Measurements from ENCODE around the gene WASF3. TPM values are rescaled to one million over a fixed set of nuclear protein-coding genes. Genes with fewer than 3 reads are reported as not detected.

WASF3 gene
- polyA plus RNA-seq, 6 donors from 2014 or later, result 0.13 TPM; not detected in 5

DNA sequence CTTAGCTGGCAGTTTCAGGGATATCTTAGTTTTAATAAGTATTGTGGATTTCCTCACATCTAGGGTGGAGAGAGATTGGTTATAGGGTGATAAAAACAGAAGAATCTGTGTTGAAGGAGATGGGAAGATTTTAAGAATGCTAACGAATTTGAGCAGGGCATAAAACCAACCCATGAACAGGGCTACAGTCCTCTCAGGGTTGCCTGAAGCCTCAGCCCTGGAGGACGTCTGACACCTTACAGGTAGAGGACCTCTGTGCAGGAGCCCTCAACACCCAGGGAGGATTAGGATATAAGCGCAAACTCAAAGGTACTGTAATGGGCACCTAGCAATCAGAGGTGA lies 461 bp upstream of the WASF3 start:
- Mint-ChIP-seq H3K4me3 (peak overlapping the region in 7 of 8 donors; percentile 40 to 76 (median 57)), H3K9me3 (peaks cover 0 to 15% (median 7%) of the 10 kb centered on the region in 7 donors), H3K36me3 (no peaks in the 10 kb centered on the region), H3K27me3 (peaks cover 23 to 44% (median 37%) of the 10 kb centered on the region in 3 donors), H3K27ac (no peak overlapping the region), H3K4me1 (peaks cover 4 to 14% (median 10%) of the 10 kb centered on the region in 3 donors)
- ATAC-seq (ENCODE audit: low read depth in 2 of 2) (peak; percentile 10 to 21), DNase-seq (no peak)

DNA sequence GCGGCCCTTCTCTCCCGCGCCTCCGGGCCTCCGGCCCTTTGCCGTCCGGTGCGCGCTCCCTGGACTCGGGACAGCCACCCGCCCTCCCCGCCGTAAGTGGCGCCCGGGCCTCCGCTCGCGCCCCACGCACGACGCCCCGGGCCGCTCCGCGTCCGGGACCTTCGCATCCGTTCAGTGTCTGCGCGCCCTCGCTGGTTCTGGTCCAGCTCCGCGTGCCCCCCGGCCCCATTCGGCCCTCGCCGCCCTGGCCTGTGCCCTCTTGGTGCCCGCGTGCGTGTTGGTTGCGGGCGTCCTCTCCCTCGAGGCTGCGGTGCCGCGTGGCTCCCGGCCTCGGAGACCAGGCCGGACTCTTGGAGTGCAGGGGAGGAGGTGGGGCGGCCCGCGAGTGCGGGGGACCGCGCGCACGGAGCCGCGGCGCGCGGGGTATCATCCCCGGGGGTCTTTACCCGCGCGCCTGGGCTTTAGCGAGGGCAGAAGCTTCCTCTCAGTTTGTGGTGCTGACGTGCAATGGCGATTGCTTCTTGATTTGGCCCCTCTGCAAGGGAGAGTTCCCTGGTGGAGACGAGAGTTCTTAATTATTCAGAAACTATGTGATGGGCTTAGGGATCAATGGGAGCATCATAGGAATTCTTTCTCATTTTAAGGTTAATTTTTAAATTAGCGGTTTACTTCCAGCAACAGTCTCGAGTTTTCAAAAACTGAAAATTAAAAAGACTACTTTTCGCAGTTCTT lies 757 bp downstream of the WASF3 start:
- Mint-ChIP-seq H3K9me3 (peaks cover 0 to 15% (median 8%) of the 10 kb centered on the region in 7 donors), H3K4me1 (peaks cover 4 to 14% (median 10%) of the 10 kb centered on the region in 3 donors), H3K4me3 (peak overlapping the region; percentile 37 to 84 (median 63)), H3K27me3 (peaks cover 22 to 42% (median 35%) of the 10 kb centered on the region in 3 donors), H3K27ac (no peak overlapping the region), H3K36me3 (no peaks in the 10 kb centered on the region)
- no peak for DNase-seq
- ATAC-seq (ENCODE audit: low read depth in 2 of 2), result no peak

DNA sequence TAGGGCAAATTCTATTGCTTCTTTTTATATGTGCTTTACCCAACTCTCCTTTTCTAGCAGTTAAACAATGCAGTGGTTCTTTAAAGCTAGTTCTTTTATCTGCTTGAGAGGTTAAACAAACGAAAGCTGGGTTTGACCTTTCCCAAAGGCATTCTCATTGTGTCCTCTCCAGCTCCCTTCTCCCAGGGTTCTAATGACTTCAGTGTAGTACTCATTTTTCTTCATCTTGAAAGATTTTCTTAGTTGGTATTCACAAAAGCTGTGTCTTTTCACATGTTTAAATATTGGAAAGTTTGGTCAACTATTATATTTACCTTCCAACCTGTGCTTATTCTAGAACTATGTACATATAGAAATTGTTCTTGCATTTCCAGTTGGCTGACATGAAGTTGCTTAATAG lies 1.5 kb downstream of the WASF3 start:
- peaks cover 0 to 15% (median 8%) of the 10 kb centered on the region in 7 donors for H3K9me3 Mint-ChIP-seq
- no peaks in the 10 kb centered on the region for H3K36me3 Mint-ChIP-seq
- peaks cover 22 to 42% (median 39%) of the 10 kb centered on the region in 3 donors for H3K27me3 Mint-ChIP-seq
- peak overlapping the region in 7 of 8 donors; percentile 7 to 84 (median 60) for H3K4me3 Mint-ChIP-seq
- ATAC-seq (ENCODE audit: low read depth in 2 of 2), result no peak
- peaks cover 4 to 14% (median 10%) of the 10 kb centered on the region in 3 donors for H3K4me1 Mint-ChIP-seq
- no peak for DNase-seq
- no peak overlapping the region for H3K27ac Mint-ChIP-seq

DNA sequence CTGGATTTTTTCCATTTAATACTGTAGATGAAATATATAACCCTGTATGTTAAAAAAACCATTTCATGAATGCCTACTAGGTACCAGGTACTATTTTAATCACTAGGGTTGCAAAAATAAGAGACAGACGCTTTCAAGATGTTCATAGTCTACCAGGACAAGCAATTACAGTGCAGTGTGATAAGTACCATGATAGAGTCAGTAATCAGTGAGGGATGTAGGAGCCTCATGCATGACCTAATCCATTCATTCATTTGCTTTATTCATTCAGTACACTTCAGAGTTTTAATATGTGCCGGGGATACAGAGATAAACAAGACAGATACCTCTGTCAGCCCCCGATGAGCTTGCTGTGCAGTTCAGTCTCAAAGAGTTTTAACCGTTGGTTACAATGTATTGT lies 3.0 kb downstream of the WASF3 start:
- H3K4me1 Mint-ChIP-seq, result peaks cover 4 to 14% (median 10%) of the 10 kb centered on the region in 3 donors
- DNase-seq (no peak), ATAC-seq (ENCODE audit: low read depth in 2 of 2) (no peak)
- no peak overlapping the region for H3K27ac Mint-ChIP-seq
- peaks cover 0 to 8% (median under 1%) of the 10 kb centered on the region in 7 donors for H3K9me3 Mint-ChIP-seq
- no peak overlapping the region for H3K4me3 Mint-ChIP-seq
- no peaks in the 10 kb centered on the region for H3K36me3 Mint-ChIP-seq
- H3K27me3 Mint-ChIP-seq, result peaks cover 17 to 39% (median 33%) of the 10 kb centered on the region in 3 donors

DNA sequence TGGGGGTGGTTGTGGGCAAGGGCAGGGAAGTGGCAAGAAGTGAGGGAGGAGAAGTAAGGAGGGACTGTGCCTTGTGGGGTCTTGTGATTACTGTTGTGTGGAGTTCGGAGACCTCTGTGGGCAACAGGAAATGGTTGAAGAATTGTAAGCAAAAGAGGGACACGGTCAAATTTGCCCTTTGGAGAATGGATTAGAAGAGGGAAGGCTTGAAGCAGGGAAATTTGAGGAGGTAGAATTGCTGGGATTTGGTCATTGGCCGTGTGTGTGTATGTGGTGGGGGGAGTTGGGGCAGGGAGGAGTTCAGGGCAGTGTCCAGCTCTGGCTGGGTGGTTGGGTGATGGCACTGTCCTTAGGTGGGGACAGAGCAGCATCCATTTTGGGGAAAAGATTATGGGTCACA lies 3.6 kb downstream of the WASF3 start:
- H3K27ac Mint-ChIP-seq, result no peak overlapping the region
- no peaks in the 10 kb centered on the region for H3K36me3 Mint-ChIP-seq
- peaks cover 0 to 6% (median 0%) of the 10 kb centered on the region in 7 donors for H3K9me3 Mint-ChIP-seq
- H3K4me3 Mint-ChIP-seq, result no peak overlapping the region
- peaks cover 4 to 14% (median 10%) of the 10 kb centered on the region in 3 donors for H3K4me1 Mint-ChIP-seq
- no peak for DNase-seq
- ATAC-seq (ENCODE audit: low read depth in 2 of 2), result no peak
- peaks cover 15 to 33% (median 28%) of the 10 kb centered on the region in 3 donors for H3K27me3 Mint-ChIP-seq

DNA sequence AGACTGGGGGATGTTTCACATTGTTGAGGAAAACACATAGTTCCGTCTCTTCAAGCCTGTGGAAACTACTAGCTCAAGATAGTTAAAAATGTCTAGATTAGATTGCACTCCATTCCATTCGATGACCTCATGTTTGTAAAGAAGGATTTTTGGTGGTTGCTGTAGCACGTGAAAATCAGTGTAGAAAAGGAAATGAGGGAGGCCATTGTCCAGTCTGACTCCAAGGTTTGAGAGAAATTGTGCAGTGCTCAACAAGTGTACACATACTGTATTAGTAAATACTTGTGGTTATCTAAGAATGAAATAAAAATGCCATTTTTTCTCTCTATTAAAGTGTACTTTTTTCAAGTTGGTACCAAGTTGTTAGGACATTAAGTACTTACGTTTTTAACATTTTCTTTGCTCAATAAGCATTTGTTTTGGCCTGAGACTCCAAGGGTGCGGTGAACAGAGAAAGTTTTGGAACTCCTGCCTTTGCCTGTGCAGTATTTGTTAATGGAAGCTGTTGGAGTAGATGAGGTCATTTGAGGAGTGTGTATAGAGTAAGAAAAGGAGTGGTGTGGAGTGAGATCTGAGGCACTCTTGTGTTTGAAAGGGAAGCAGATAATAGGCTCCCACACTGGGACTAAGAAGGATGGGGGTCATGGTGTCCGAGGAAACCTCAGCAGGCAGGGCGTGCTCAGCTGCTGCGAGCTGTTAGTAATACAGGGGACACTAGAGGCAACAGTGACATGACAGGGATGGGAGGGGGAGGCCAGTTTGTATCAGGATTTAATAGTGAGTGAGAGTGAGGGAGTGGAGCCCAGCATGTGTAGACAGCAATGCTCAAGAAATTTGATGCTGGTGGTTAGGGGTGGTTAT lies 4.4 kb downstream of the WASF3 start:
- Mint-ChIP-seq H3K4me1 (peaks cover 3 to 13% (median 10%) of the 10 kb centered on the region in 3 donors), H3K4me3 (no peak overlapping the region), H3K36me3 (no peaks in the 10 kb centered on the region), H3K9me3 (peaks cover 0 to 5% (median 0%) of the 10 kb centered on the region in 7 donors), H3K27me3 (peaks cover 17 to 30% (median 30%) of the 10 kb centered on the region in 3 donors), H3K27ac (no peak overlapping the region)
- no peak for DNase-seq
- no peak for ATAC-seq (ENCODE audit: low read depth in 2 of 2)

DNA sequence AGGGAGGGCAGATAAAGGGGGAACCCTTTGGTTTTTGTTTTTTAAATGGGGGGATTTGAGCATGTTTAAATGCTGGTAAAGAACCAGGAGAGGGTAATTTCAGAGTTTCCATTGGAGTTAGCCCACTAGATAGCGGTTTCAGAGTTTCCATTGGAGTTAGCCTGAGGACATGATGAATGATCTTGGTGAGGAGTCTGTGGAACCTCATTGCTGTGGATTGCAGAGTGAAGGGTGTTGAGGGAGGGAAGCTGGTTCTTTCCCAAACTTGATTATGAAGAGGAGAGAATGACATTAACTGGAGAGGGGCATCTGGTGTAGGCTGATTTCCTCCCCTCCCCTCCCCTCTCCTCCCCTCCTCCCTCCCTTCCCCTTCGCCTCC lies 5.0 kb downstream of the WASF3 start:
- DNase-seq, result no peak
- Mint-ChIP-seq H3K36me3 (no peaks in the 10 kb centered on the region), H3K27ac (no peak overlapping the region), H3K4me3 (no peak overlapping the region), H3K9me3 (peaks cover 0 to 5% (median 0%) of the 10 kb centered on the region in 7 donors), H3K4me1 (peaks cover 0 to 10% (median 9%) of the 10 kb centered on the region in 3 donors), H3K27me3 (peaks cover 15 to 31% (median 31%) of the 10 kb centered on the region in 3 donors)
- ATAC-seq (ENCODE audit: low read depth in 2 of 2), result no peak

DNA sequence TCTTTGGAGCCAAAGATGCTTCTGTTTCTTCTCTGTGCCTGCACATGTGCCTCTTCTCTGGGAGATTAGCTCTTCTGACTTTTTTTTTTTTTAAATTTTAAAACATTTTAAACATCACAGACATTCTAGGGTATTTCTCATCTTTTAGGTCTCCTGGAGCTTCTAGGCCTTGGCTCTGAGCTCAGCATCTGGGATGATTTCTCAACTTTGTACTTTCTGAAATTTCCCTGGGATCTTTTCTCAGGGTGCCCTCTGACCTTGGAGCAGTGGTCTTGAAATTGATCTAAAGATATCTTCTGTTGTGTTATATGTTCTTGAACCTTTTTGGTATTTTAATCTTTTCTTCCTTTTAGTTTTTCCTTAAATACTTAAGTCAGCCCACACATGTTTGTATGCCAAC lies 6.2 kb downstream of the WASF3 start:
- Mint-ChIP-seq H3K36me3 (no peaks in the 10 kb centered on the region), H3K9me3 (peaks cover 0 to 7% (median 0%) of the 10 kb centered on the region in 7 donors), H3K27ac (no peak overlapping the region), H3K4me1 (peaks cover 0 to 6% (median 5%) of the 10 kb centered on the region in 3 donors), H3K4me3 (no peak overlapping the region), H3K27me3 (peaks cover 23 to 37% (median 32%) of the 10 kb centered on the region in 3 donors)
- ATAC-seq (ENCODE audit: low read depth in 2 of 2), result no peak
- DNase-seq, result no peak

DNA sequence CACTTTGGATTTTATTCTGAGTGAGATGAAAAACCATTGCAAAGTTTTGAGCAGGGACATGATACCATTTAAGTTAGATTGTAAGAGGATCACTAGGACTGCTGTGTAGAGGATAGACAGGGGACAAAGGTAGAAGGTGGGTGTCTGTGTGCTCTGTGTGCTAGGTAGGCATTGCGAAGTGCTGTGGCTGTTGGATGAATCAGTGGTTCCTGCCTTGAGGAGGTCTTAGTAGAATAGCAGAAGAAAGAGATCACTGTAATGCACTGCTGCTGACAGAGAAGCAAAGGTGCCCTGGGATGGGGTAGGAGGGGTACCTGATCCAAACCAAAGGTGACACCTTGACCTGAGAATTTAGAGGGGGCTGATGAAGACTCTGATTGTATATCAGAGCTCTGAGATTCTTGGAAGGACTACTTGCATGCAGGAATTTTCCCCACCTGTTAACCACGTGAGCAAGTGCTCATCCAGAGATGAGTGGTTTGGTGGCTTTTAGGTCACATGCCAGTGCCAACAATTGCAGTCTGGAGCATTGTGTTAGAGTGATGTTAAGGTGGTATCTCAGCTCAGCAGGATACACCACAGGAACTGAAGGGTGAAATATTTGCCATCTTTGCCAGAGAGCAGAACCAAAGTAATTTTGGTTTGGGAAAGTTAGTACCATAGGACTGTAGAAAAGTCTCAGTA lies 10.8 kb downstream of the WASF3 start:
- Mint-ChIP-seq H3K27me3 (peaks cover 23 to 30% (median 24%) of the 10 kb centered on the region in 3 donors), H3K36me3 (no peaks in the 10 kb centered on the region), H3K9me3 (peaks cover 0 to 7% (median 0%) of the 10 kb centered on the region in 7 donors), H3K4me1 (no peaks in the 10 kb centered on the region), H3K27ac (no peak overlapping the region), H3K4me3 (no peak overlapping the region)
- DNase-seq (no peak), ATAC-seq (ENCODE audit: low read depth in 2 of 2) (no peak)

DNA sequence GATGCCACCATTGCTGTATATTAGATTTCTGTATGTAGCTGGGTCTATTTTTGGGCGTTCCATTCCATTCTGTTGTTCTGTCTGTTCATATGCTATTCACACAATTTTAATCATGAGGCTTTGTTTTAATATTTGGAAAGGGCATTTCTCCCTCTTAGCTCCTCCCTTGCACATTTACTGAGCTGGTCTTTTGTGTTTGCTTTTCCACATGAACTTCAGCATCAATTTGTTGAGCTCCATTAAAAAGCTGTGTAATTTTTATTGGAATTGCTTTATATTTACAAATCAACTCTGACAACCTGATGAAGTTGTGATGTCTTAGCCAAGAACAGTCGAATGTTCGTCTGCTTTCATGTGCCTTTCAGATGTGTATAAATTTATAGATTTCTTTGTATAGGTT lies 14.0 kb downstream of the WASF3 start:
- no peak for ATAC-seq (ENCODE audit: low read depth in 2 of 2)
- H3K36me3 Mint-ChIP-seq, result peaks cover 0 to 7% of the 10 kb centered on the region in 2 donors
- peaks cover 0 to 14% (median 4%) of the 10 kb centered on the region in 7 donors for H3K9me3 Mint-ChIP-seq
- H3K27me3 Mint-ChIP-seq, result peaks cover 15 to 30% (median 23%) of the 10 kb centered on the region in 3 donors
- no peak overlapping the region for H3K4me3 Mint-ChIP-seq
- H3K4me1 Mint-ChIP-seq, result no peaks in the 10 kb centered on the region
- no peak overlapping the region for H3K27ac Mint-ChIP-seq
- DNase-seq, result no peak

DNA sequence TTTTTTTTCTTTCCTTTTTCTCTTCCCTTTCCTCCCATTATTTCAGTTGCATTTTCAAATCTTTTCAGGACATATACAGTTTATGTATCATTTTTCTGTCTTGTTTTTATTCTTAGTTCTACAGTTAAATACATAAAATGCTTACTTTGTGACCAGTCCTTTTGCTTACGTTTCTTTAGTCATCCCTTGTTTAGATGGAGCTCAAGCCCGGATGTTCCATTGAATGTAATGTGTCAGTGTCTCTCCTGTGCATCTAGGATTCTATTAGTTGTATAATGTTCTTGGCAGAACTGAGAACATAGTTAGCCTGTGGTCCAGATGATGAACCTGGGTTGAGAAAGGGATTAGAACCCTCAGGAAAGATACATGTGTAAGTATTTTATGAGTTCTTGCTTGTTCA lies 17.8 kb downstream of the WASF3 start:
- Mint-ChIP-seq H3K9me3 (peaks cover 4 to 25% (median 7%) of the 10 kb centered on the region in 7 donors), H3K4me3 (no peak overlapping the region), H3K27me3 (peaks cover 8 to 19% (median 18%) of the 10 kb centered on the region in 3 donors), H3K27ac (no peak overlapping the region), H3K36me3 (peaks cover 0 to 15% of the 10 kb centered on the region in 2 donors), H3K4me1 (no peaks in the 10 kb centered on the region)
- no peak for DNase-seq
- ATAC-seq (ENCODE audit: low read depth in 2 of 2), result no peak

DNA sequence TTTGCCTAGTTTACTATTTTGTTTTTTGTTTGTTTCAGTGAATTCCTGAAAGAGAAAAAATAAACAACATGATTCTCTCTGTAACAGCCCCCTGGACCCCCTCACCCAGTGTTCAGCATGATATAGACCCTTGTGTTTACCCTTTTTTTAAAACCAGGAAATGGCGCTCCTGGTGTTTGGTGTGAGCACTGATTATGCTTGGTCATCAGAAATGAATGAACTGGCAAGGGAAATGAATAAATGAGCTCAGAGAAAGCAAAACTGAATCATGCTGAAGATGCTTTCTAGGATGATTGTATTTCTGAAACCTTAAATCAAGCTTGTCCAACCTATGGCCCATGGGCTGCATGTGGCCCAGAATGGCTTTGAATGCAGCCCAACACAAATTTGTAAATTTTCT lies 22.1 kb downstream of the WASF3 start:
- Mint-ChIP-seq H3K27me3 (peaks cover 17 to 29% (median 24%) of the 10 kb centered on the region in 3 donors), H3K4me1 (no peaks in the 10 kb centered on the region), H3K9me3 (peaks cover 4 to 25% (median 7%) of the 10 kb centered on the region in 7 donors), H3K36me3 (peaks cover 0 to 15% of the 10 kb centered on the region in 2 donors), H3K27ac (no peak overlapping the region), H3K4me3 (no peak overlapping the region)
- ATAC-seq (ENCODE audit: low read depth in 2 of 2) (no peak), DNase-seq (no peak)

DNA sequence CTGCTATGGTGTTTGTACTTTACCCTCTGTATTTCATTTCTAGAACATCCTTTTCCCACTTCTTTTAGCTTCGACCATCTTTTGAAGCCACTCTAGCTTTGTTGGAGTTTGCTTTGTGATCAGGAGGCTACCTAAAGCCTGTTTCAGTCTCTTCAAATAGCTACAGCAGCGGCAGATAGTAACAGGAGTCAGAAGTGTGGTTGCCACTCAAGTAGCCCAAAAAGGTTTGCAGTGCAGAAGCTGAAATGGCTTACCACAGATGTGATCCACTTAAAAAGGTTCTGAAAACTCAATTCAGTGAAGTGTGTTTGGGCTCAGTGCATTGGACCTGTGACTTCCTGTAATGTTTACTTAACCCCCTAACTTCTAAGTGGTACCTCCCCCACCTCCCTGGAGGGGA lies 26.2 kb downstream of the WASF3 start:
- H3K27me3 Mint-ChIP-seq, result peaks cover 9 to 25% (median 13%) of the 10 kb centered on the region in 3 donors
- no peaks in the 10 kb centered on the region for H3K4me1 Mint-ChIP-seq
- H3K27ac Mint-ChIP-seq, result no peak overlapping the region
- ATAC-seq (ENCODE audit: low read depth in 2 of 2), result no peak
- no peak overlapping the region for H3K4me3 Mint-ChIP-seq
- peaks cover 0 to 9% (median under 1%) of the 10 kb centered on the region in 7 donors for H3K9me3 Mint-ChIP-seq
- DNase-seq, result no peak
- H3K36me3 Mint-ChIP-seq, result peaks cover 0 to 3% of the 10 kb centered on the region in 2 donors
